ENCODE data around the gene BAG3. TPM values are rescaled to one million over a fixed set of nuclear protein-coding genes. Genes with fewer than 3 reads are reported as not detected.
A peak's percentile ranks its signal among the peaks of the same experiment; 100 is the strongest.

BAG3 gene
- total and polyA plus RNA-seq, 3 experiments from 2014 or later = 11.3 to 12.5 (median 12.0) TPM

DNA sequence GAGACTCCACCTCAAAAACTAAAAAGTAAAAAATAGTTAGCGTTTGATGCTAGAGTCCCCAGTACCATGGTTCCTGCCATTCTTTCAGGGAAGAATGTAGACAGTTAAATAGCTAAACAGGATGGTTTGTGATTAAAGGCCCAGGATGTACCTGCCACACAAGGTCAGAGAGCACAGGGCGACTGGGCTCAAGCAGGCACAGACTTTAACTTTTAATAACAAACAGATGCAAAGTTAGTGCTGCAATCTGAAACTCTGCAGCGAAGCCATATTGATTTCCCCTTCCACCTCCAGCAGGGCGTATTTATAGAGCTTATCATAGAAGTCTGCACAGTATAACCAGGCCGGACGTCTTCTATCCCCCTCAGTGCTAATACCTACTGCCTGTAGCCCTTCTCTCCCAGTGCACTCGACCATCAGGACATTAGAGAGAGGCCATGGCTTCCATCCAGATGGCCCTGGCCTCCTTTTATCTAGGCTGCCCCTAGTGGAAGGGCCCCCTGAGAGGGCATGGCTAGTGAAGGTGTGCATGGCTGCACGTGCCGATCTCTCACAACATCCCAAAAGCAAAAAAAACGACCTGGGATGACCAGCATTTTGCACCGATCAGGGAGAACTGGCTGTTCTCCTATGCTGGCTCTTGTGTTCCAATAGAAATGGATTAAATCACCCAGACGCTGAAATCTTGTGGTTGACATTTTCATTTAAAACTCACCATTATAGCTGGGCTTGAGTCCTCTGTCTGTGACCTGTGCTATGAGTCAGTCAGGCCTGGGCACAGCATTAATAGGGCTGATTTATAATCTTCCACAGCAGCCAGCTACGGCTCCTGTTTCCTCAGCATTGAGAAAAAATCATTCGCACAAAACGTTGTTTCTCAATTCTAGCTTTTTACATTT is 7.6 kb upstream of the BAG3 start:
- Mint-ChIP-seq H3K27ac (no peak overlapping the region), H3K9me3 (peaks cover 0 to 10% (median 0%) of the 10 kb centered on the region in 5 donors), H3K4me3 (peak overlapping the region in 3 of 7 donors; percentile 20 to 33 (median 25)), H3K4me1 (peaks cover 21 to 34% (median 32%) of the 10 kb centered on the region in 3 donors), H3K27me3 (peaks cover 0 to 4% of the 10 kb centered on the region in 2 donors), H3K36me3 (peaks cover 0 to 5% (median 0%) of the 10 kb centered on the region in 3 donors)
- CTCF ChIA-PET = interaction anchor here (1.0 to 2.8 kb wide), 5 partner anchors 7 to 365 kb away, joined by 3 to 10 read pairs (median 3); partner anchors contain the start of gene BAG3
- no peak for DNase-seq
- Histone ChIP-seq H3K27me3 (ENCODE audit: insufficient read depth, low read length, poor library complexity, severe bottlenecking) (no peaks in the 10 kb centered on the region), H3K4me1 (ENCODE audit: insufficient read depth, low read length) (peaks cover 22% of the 10 kb centered on the region), H3K9me3 (ENCODE audit: low read length) (peaks cover 7% of the 10 kb centered on the region), H3K4me3 (ENCODE audit: low read length) (no peak overlapping the region), H3K36me3 (ENCODE audit: insufficient read depth, low read length) (no peaks in the 10 kb centered on the region), H3K27ac (ENCODE audit: low read depth, low read length) (no peak overlapping the region)
- POLR2A ChIA-PET = interaction anchor here (0.7 to 1.6 kb wide), 2 partner anchors 8 to 10 kb away, joined by 3 to 9 read pairs; partner anchors contain the start of gene BAG3

DNA sequence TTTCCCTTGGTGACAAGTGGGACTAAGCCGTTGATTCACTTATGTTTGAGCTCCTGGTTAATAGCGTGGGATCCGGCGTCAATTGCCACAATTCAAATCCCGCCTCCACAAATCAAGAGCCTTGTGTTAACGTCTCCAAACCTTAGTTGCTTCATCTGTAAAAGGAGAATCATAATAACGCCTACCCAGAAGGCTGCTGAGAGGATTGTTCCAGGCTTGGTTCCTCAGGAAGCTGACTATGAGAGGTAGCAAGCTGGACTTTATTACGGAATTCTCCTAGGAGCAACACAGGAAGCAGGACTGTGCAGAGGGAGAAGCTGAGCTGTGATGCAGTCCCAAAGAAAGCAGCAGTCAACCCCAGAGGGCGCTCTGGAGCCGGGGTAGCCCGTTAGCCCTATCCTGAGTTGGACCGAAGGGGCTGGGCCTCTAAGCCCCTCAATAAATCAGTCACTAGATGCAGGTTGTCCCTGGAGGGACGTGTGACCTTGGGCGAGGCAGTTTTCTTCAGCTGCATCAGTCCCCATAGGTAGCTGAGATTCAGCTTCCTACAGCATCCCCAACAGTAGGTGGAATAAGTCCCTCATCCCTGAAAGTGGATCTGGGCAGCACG is 6.9 kb upstream of the BAG3 start:
- DNase-seq = no peak
- POLR2A ChIA-PET = no interaction called here
- CTCF ChIA-PET = interaction anchor here (1.0 to 2.8 kb wide), 2 partner anchors 10 to 11 kb away, joined by 3 to 10 read pairs; no protein-coding TSS in a partner anchor
- H3K4me1 ChIP-seq (ENCODE audit: insufficient read depth, low read length) = peaks cover 22% of the 10 kb centered on the region
- no peaks in the 10 kb centered on the region for H3K27me3 ChIP-seq (ENCODE audit: insufficient read depth, low read length, poor library complexity, severe bottlenecking)
- H3K4me3 Mint-ChIP-seq = no peak overlapping the region
- H3K27ac Mint-ChIP-seq = no peak overlapping the region
- H3K4me3 ChIP-seq (ENCODE audit: low read length) = no peak overlapping the region
- peaks cover 7% of the 10 kb centered on the region for H3K9me3 ChIP-seq (ENCODE audit: low read length)
- no peak overlapping the region for H3K27ac ChIP-seq (ENCODE audit: low read depth, low read length)
- H3K36me3 Mint-ChIP-seq = peaks cover 0 to 5% (median 0%) of the 10 kb centered on the region in 3 donors
- peaks cover 21 to 34% (median 32%) of the 10 kb centered on the region in 3 donors for H3K4me1 Mint-ChIP-seq
- H3K9me3 Mint-ChIP-seq = peaks cover 0 to 10% (median 0%) of the 10 kb centered on the region in 5 donors
- peaks cover 0 to 4% of the 10 kb centered on the region in 2 donors for H3K27me3 Mint-ChIP-seq
- H3K36me3 ChIP-seq (ENCODE audit: insufficient read depth, low read length) = no peaks in the 10 kb centered on the region

DNA sequence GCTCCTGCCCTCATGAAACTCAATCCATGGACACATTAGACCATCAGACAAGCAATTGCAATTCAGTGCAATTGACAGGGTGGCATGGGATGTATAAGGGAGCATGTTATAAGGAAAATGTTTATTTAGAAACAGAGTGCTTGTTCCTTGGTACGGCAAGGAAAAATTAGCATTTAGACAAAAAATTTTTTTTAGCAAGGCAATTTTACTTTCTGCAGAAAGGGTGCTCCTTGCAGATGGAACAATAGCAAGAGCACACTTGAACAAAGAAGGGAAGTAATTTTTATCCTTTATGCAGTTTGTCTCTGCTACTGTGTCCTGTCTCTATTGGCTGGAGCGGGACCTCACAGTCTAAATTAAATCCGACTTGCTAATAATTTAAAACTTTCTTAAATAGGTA is 6.2 kb upstream of the BAG3 start:
- no peak for DNase-seq
- ChIA-PET CTCF (interaction anchor here (1.2 kb wide), 1 partner anchor 43 kb away, joined by 3 read pairs; no protein-coding TSS in a partner anchor), POLR2A (interaction anchor here (0.6 kb wide), 1 partner anchor 39 kb away, joined by 5 read pairs; no protein-coding TSS in a partner anchor)
- H3K4me3 Mint-ChIP-seq = no peak overlapping the region
- no peak overlapping the region for H3K27ac Mint-ChIP-seq
- Histone ChIP-seq H3K4me3 (ENCODE audit: low read length) (no peak overlapping the region), H3K27me3 (ENCODE audit: insufficient read depth, low read length, poor library complexity, severe bottlenecking) (no peaks in the 10 kb centered on the region), H3K27ac (ENCODE audit: low read depth, low read length) (no peak overlapping the region), H3K9me3 (ENCODE audit: low read length) (peaks cover 7% of the 10 kb centered on the region), H3K4me1 (ENCODE audit: insufficient read depth, low read length) (peaks cover 22% of the 10 kb centered on the region), H3K36me3 (ENCODE audit: insufficient read depth, low read length) (no peaks in the 10 kb centered on the region)
- peaks cover 0 to 10% (median 0%) of the 10 kb centered on the region in 5 donors for H3K9me3 Mint-ChIP-seq
- H3K27me3 Mint-ChIP-seq = peaks cover 0 to 4% of the 10 kb centered on the region in 2 donors
- peaks cover 0 to 5% (median 0%) of the 10 kb centered on the region in 3 donors for H3K36me3 Mint-ChIP-seq
- H3K4me1 Mint-ChIP-seq = peaks cover 20 to 33% (median 29%) of the 10 kb centered on the region in 3 donors

DNA sequence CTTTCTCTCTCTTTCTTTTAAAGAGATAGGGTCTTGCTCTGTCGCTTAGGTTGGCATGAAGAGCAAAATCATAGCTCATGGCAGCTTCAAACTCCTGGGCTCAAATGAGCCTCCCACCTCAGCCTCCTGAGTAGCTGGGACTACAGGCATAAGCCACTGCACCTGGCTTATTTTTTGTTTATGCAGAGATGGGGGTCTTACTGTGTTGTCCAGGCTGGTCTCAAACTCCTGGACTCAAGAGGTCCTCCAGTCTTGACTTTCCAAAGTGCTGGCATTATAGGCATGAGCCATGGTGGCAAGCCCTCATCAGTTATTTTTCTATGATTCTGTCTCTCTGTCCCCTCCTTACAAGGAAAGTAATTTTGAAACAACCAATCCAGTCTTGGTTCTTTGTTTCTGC is 1.1 kb upstream of the BAG3 start:
- no peak for DNase-seq
- Histone ChIP-seq H3K27ac (ENCODE audit: low read depth, low read length) (no peak overlapping the region), H3K9me3 (ENCODE audit: low read length) (no peaks in the 10 kb centered on the region), H3K4me1 (ENCODE audit: insufficient read depth, low read length) (peaks cover 31% of the 10 kb centered on the region), H3K27me3 (ENCODE audit: insufficient read depth, low read length, poor library complexity, severe bottlenecking) (no peaks in the 10 kb centered on the region), H3K4me3 (ENCODE audit: low read length) (peak overlapping the region; percentile 73), H3K36me3 (ENCODE audit: insufficient read depth, low read length) (no peaks in the 10 kb centered on the region)
- H3K4me3 Mint-ChIP-seq = peak overlapping the region; percentile 83 to 98 (median 98)
- ChIA-PET CTCF (interaction anchor here (2.3 kb wide), 1 partner anchor 41 kb away, joined by 9 read pairs; no protein-coding TSS in a partner anchor), POLR2A (interaction anchor here (0.7 kb wide), 1 partner anchor 444 kb away, joined by 3 read pairs; no protein-coding TSS in a partner anchor)
- peaks cover 0 to 9% (median 5%) of the 10 kb centered on the region in 3 donors for H3K36me3 Mint-ChIP-seq
- peaks cover 35 to 40% (median 38%) of the 10 kb centered on the region in 3 donors for H3K4me1 Mint-ChIP-seq
- peaks cover 0 to 7% (median 0%) of the 10 kb centered on the region in 5 donors for H3K9me3 Mint-ChIP-seq
- H3K27me3 Mint-ChIP-seq = no peaks in the 10 kb centered on the region
- peak overlapping the region in 6 of 8 donors; percentile 89 to 98 (median 94) for H3K27ac Mint-ChIP-seq

DNA sequence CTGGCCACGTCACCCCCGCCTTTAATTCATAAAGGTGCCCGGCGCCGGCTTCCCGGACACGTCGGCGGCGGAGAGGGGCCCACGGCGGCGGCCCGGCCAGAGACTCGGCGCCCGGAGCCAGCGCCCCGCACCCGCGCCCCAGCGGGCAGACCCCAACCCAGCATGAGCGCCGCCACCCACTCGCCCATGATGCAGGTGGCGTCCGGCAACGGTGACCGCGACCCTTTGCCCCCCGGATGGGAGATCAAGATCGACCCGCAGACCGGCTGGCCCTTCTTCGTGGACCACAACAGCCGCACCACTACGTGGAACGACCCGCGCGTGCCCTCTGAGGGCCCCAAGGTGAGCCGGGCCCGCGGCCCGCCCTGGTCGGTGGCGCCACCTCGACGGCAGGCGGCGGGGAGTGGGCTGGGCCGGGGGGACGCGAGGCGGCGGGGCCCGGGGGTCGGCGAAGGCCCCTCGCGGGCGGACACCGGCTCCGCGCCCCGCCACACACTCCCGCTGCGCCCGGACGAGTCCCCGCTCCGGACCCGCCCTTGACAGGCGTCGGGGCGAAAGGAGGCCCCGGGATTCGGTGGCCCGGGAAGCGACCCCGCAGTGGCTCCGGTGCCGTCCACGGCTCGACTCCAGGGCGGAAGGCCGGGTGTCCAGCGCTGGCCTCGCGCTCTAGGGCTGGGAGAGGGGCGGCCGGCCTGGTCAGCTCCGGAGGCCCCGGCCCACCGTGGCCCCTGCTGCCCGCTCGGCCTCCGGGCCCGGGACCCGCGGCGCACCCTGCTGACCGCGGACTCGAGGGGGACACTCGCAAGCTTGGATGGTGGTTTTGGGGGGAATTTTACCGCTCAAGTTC is 557 bp downstream of the BAG3 start:
- POLR2A ChIA-PET = interaction anchor here (0.8 to 2.0 kb wide), 7 partner anchors 9 to 551 kb away, joined by 3 to 9 read pairs (median 3); partner anchors contain the start of gene INPP5F
- Mint-ChIP-seq H3K4me1 (peaks cover 50 to 56% (median 53%) of the 10 kb centered on the region in 3 donors), H3K36me3 (peaks cover 0 to 13% (median 0%) of the 10 kb centered on the region in 3 donors), H3K4me3 (peak overlapping the region; percentile 87 to 95 (median 91)), H3K27me3 (no peaks in the 10 kb centered on the region), H3K27ac (peak overlapping the region; percentile 86 to 98 (median 92)), H3K9me3 (peaks cover 0 to 2% (median 0%) of the 10 kb centered on the region in 5 donors)
- Histone ChIP-seq H3K4me3 (ENCODE audit: low read length) (peak overlapping the region; percentile 73), H3K27me3 (ENCODE audit: insufficient read depth, low read length, poor library complexity, severe bottlenecking) (no peaks in the 10 kb centered on the region), H3K4me1 (ENCODE audit: insufficient read depth, low read length) (peaks cover 47% of the 10 kb centered on the region), H3K9me3 (ENCODE audit: low read length) (no peaks in the 10 kb centered on the region), H3K36me3 (ENCODE audit: insufficient read depth, low read length) (peaks cover 4% of the 10 kb centered on the region), H3K27ac (ENCODE audit: low read depth, low read length) (peak overlapping the region; percentile 66)
- DNase-seq = peak in 2 of 5 donors; percentile 30 to 56
- CTCF ChIA-PET = interaction anchor here (1.0 to 2.4 kb wide), 8 partner anchors 9 to 221 kb away, joined by 3 to 9 read pairs (median 3); partner anchors contain the start of genes MCMBP and RGS10

DNA sequence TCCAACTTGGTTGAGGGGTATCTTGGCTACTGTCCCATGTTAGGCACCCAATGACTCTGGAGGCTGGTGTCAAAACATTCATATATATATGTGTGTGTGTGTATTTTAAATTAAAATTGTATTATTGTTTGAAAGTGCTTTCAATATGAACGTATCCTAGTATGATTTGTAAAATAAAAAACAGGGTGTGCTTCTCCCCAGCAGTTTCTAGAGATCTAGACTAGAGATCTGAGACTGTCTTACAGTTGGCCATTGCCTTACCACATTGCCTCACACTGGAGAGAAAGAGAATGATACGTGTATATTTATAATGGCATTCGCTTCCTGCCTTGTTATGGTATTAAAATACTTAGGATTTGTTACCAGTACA is 1.2 kb downstream of the BAG3 start:
- H3K27ac ChIP-seq (ENCODE audit: low read depth, low read length) = peak overlapping the region; percentile 66
- H3K36me3 Mint-ChIP-seq = peaks cover 0 to 14% (median 2%) of the 10 kb centered on the region in 3 donors
- peaks cover 54% of the 10 kb centered on the region for H3K4me1 ChIP-seq (ENCODE audit: insufficient read depth, low read length)
- peak overlapping the region; percentile 81 to 95 (median 91) for H3K4me3 Mint-ChIP-seq
- H3K9me3 Mint-ChIP-seq = no peaks in the 10 kb centered on the region
- H3K27me3 Mint-ChIP-seq = no peaks in the 10 kb centered on the region
- peak overlapping the region; percentile 82 to 94 (median 90) for H3K27ac Mint-ChIP-seq
- no peaks in the 10 kb centered on the region for H3K9me3 ChIP-seq (ENCODE audit: low read length)
- ChIA-PET CTCF (interaction anchor here (0.9 to 2.4 kb wide), 5 partner anchors 30 to 220 kb away, joined by 3 to 7 read pairs (median 4); partner anchors contain the start of gene MCMBP), POLR2A (interaction anchor here (0.8 to 2.0 kb wide), 2 partner anchors 10 to 55 kb away, joined by 3 to 9 read pairs; no protein-coding TSS in a partner anchor)
- no peaks in the 10 kb centered on the region for H3K27me3 ChIP-seq (ENCODE audit: insufficient read depth, low read length, poor library complexity, severe bottlenecking)
- peaks cover 4% of the 10 kb centered on the region for H3K36me3 ChIP-seq (ENCODE audit: insufficient read depth, low read length)
- peak overlapping the region; percentile 66 for H3K4me3 ChIP-seq (ENCODE audit: low read length)
- H3K4me1 Mint-ChIP-seq = peaks cover 50 to 60% (median 59%) of the 10 kb centered on the region in 3 donors
- DNase-seq = peak in 2 of 5 donors; percentile 51 to 63
